Calu3 (cell line): ENCODE measurements around the gene VPS13D. TPM values are rescaled to one million over a fixed set of nuclear protein-coding genes. Genes with fewer than 3 reads are reported as not detected.

Source experiments
- BruUV-seq: library from RNA; stranded (reverse); fragments of 400-500 nt; replicated peaks from 2 replicates; lab custom pipeline; 2021; lab: Mats Ljungman, UMichigan
- CTCF ChIA-PET: fragments of 300-600 bp; sonication (Branson Sonifier 250); formaldehyde crosslinking; loops from one replicate; lab custom pipeline; 2022; ENCODE audit warnings: antibody characterized with exemption; lab: Charles Lee
- DNase-seq: peaks from one replicate; pipeline ENCODE4 v3.0.0; 2022
- H3K27ac Mint-ChIP-seq: one replicate; pipeline ENCODE4 v1.8.0; 2022; ENCODE audit warnings: mixed read lengths; ENCODE audit not compliant: unreplicated experiment
- H3K27me3 Mint-ChIP-seq: one replicate; pipeline ENCODE4 v1.8.0; 2022; ENCODE audit warnings: mixed read lengths; ENCODE audit not compliant: unreplicated experiment
- H3K36me3 Mint-ChIP-seq: one replicate; pipeline ENCODE4 v1.8.0; 2022; ENCODE audit warnings: mild to moderate bottlenecking, moderate library complexity, mixed read lengths; ENCODE audit not compliant: insufficient read depth, unreplicated experiment
- H3K4me1 Mint-ChIP-seq: one replicate; pipeline ENCODE4 v1.8.0; 2022; ENCODE audit warnings: mild to moderate bottlenecking, low read depth, mixed read lengths; ENCODE audit not compliant: unreplicated experiment
- H3K4me3 Mint-ChIP-seq: one replicate; pipeline ENCODE4 v1.8.0; 2022; ENCODE audit warnings: mild to moderate bottlenecking, low read depth, moderate library complexity, mixed read lengths; ENCODE audit not compliant: unreplicated experiment
- H3K9me3 Mint-ChIP-seq: one replicate; pipeline ENCODE4 v1.8.0; 2022; ENCODE audit warnings: low read depth, mixed read lengths; ENCODE audit not compliant: unreplicated experiment
- CTCF ChIP-seq: fragments of 200-600 bp; IDR thresholded peaks from one replicate; pipeline ENCODE4 v1.8.0; 2022; ENCODE audit warnings: antibody characterized with exemption; ENCODE audit not compliant: unreplicated experiment
- intact Hi-C: fragments of 100-400 bp; cut with micrococcal nuclease; formaldehyde crosslinking; loops from one replicate; pipeline ENCODE4 v1.10.0; 2022; ENCODE audit not compliant: unreplicated experiment
- total RNA-seq: library from RNA; stranded (reverse); gene quantifications from 2 replicates; pipeline ENCODE4 v1.2.3, GENCODE V29; 2022

VPS13D gene
- total RNA-seq, 1 experiment from 2014 or later = 30.6 TPM

- H3K4me3 Mint-ChIP-seq = no peak overlapping the region
- H3K9me3 Mint-ChIP-seq = no peaks in the 10 kb centered on the region
- CTCF ChIA-PET = no interaction called here
These were observed 40.5 kb upstream of the VPS13D start for GRCh38 chr1:12189328-12189682.

GRCh38 chr1:12191242-12192032, 38.4 kb upstream of the VPS13D start:
- TF ChIP-seq CTCF = no peak
- CTCF ChIA-PET = no interaction called here
- Mint-ChIP-seq H3K27ac (no peak overlapping the region), H3K4me1 (peaks cover 8% of the 10 kb centered on the region), H3K9me3 (no peaks in the 10 kb centered on the region), H3K4me3 (no peak overlapping the region), H3K27me3 (peaks cover 24% of the 10 kb centered on the region), H3K36me3 (no peaks in the 10 kb centered on the region)
- no TSS peak for BruUV-seq
- intact Hi-C loops = no loop called here
- DNase-seq = no peak

More at GRCh38 chr1:12189328-12189682, 40.5 kb upstream of the VPS13D start:
- no peak for DNase-seq
- TF ChIP-seq CTCF = no peak
- Mint-ChIP-seq H3K27me3 (peaks cover 24% of the 10 kb centered on the region), H3K36me3 (no peaks in the 10 kb centered on the region), H3K27ac (no peak overlapping the region), H3K4me1 (peaks cover 8% of the 10 kb centered on the region)
- BruUV-seq = no TSS peak
- intact Hi-C loops = no loop called here

- Mint-ChIP-seq H3K9me3 (no peaks in the 10 kb centered on the region), H3K36me3 (no peaks in the 10 kb centered on the region), H3K27ac (no peak overlapping the region), H3K27me3 (peaks cover 15% of the 10 kb centered on the region), H3K4me1 (no peaks in the 10 kb centered on the region), H3K4me3 (no peak overlapping the region)
- CTCF ChIA-PET = no interaction called here
- DNase-seq = no peak
- TF ChIP-seq CTCF = no peak
- BruUV-seq = no TSS peak
- intact Hi-C loops = no loop called here
These were observed 35.1 kb upstream of the VPS13D start for GRCh38 chr1:12194666-12195216.

GRCh38 chr1:12195416-12195815, 34.4 kb upstream of the VPS13D start:
- Mint-ChIP-seq H3K4me1 (no peaks in the 10 kb centered on the region), H3K27me3 (peaks cover 8% of the 10 kb centered on the region), H3K36me3 (no peaks in the 10 kb centered on the region), H3K9me3 (no peaks in the 10 kb centered on the region), H3K27ac (no peak overlapping the region), H3K4me3 (no peak overlapping the region)
- BruUV-seq = no TSS peak
- CTCF ChIA-PET = no interaction called here
- no peak for TF ChIP-seq CTCF
- intact Hi-C loops = no loop called here
- no peak for DNase-seq
